ENCODE measurements around the gene OSBPL10. TPM values are rescaled to one million over a fixed set of nuclear protein-coding genes. Genes with fewer than 3 reads are reported as not detected.
"Not testable (repeated sequence)": the region's sequence is repeated elsewhere in the genome, so short reads cannot be mapped to it uniquely, and the experiment has no call there.

OSBPL10 gene
- total RNA-seq, 2 donors from 2014 or later = 23.8 to 33.6 TPM

DNA sequence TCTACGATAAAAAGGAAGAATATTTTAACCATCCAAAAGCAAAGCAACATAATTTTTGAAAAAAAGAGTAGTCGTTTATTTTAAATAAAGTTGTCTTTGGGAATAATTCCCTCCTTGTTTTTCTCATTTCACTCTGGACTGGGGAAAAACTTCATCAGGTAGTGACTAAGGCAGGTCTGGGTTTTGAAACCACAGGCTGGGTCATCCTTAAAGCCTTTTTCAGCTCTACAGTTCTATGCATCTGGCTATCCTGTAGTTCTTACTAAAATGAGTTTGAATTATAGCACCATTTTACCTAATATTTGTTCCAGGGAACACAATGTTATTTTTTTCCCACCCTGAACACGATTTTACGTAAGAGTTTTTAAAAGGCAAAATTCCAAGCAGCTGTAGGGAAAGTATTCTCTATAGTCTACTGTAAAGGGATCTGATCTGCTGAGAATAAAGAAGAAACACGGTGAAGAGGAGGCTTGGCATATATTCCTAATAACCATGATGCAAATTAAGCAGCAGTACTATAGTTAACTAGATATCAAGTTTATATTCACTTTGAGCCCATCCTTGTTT, 107.7 kb downstream of the OSBPL10 start:
- Histone ChIP-seq H3K36me3 (ENCODE audit: control insufficient read depth, insufficient read depth, low read length) (no peaks in the 10 kb centered on the region), H3K27me3 (ENCODE audit: control insufficient read depth, insufficient read depth, low read length, poor library complexity, severe bottlenecking) (no peaks in the 10 kb centered on the region), H3K4me3 (ENCODE audit: low read length) (no peak overlapping the region), H3K27ac (ENCODE audit: low read depth, low read length) (no peak overlapping the region), H3K4me1 (ENCODE audit: control insufficient read depth, insufficient read depth, low read length) (no peaks in the 10 kb centered on the region), H3K9me3 (ENCODE audit: control insufficient read depth, low read length) (no peaks in the 10 kb centered on the region), H3K9ac (ENCODE audit: extremely low read depth, low read length, poor library complexity, severe bottlenecking) (no peak overlapping the region)
- Mint-ChIP-seq H3K27ac (no peak overlapping the region), H3K4me3 (no peak overlapping the region), H3K27me3 (ENCODE audit: insufficient read depth) (no peaks in the 10 kb centered on the region), H3K4me1 (peaks cover 15% of the 10 kb centered on the region), H3K9me3 (peaks cover 11% of the 10 kb centered on the region), H3K36me3 (ENCODE audit: low read depth) (peaks cover 17% of the 10 kb centered on the region)
- no peak for DNase-seq
- WGBS, 2 experiments (ENCODE audit: insufficient coverage in 1 of 2, insufficient read length in 1 of 2) = 84 to 100% methylated on average over 2 to 4 of the region's 5 CpGs
- TF ChIP-seq, protein P1, sequence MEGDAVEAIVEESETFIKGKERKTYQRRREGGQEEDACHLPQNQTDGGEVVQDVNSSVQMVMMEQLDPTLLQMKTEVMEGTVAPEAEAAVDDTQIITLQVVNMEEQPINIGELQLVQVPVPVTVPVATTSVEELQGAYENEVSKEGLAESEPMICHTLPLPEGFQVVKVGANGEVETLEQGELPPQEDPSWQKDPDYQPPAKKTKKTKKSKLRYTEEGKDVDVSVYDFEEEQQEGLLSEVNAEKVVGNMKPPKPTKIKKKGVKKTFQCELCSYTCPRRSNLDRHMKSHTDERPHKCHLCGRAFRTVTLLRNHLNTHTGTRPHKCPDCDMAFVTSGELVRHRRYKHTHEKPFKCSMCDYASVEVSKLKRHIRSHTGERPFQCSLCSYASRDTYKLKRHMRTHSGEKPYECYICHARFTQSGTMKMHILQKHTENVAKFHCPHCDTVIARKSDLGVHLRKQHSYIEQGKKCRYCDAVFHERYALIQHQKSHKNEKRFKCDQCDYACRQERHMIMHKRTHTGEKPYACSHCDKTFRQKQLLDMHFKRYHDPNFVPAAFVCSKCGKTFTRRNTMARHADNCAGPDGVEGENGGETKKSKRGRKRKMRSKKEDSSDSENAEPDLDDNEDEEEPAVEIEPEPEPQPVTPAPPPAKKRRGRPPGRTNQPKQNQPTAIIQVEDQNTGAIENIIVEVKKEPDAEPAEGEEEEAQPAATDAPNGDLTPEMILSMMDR (conservative IDR thresholded peaks at IDR 0.05) = no peak

- Histone ChIP-seq H3K4me1 (ENCODE audit: control insufficient read depth, insufficient read depth, low read length) (no peaks in the 10 kb centered on the region), H3K27me3 (ENCODE audit: control insufficient read depth, insufficient read depth, low read length, poor library complexity, severe bottlenecking) (no peaks in the 10 kb centered on the region), H3K4me3 (ENCODE audit: low read length) (no peak overlapping the region), H3K9ac (ENCODE audit: extremely low read depth, low read length, poor library complexity, severe bottlenecking) (no peak overlapping the region), H3K9me3 (ENCODE audit: control insufficient read depth, low read length) (no peaks in the 10 kb centered on the region), H3K36me3 (ENCODE audit: control insufficient read depth, insufficient read depth, low read length) (no peaks in the 10 kb centered on the region), H3K27ac (ENCODE audit: low read depth, low read length) (no peak overlapping the region)
- Mint-ChIP-seq H3K4me1 (peaks cover 21% of the 10 kb centered on the region), H3K27ac (no peak overlapping the region), H3K4me3 (no peak overlapping the region), H3K27me3 (ENCODE audit: insufficient read depth) (no peaks in the 10 kb centered on the region), H3K9me3 (peaks cover 11% of the 10 kb centered on the region), H3K36me3 (ENCODE audit: low read depth) (peaks cover 17% of the 10 kb centered on the region)
- 94% methylated on average over 5 of the region's 5 CpGs; no CpG with 5 or more reads in 1 of the 2 experiments for WGBS, 2 experiments (ENCODE audit: insufficient coverage in 1 of 2, insufficient read length in 1 of 2)
- TF ChIP-seq, protein P1 (conservative IDR thresholded peaks at IDR 0.05) = no peak
- DNase-seq = no peak
Observed at GRCh38 chr3:31871939-31872507, 109.0 kb downstream of the OSBPL10 start.

DNA sequence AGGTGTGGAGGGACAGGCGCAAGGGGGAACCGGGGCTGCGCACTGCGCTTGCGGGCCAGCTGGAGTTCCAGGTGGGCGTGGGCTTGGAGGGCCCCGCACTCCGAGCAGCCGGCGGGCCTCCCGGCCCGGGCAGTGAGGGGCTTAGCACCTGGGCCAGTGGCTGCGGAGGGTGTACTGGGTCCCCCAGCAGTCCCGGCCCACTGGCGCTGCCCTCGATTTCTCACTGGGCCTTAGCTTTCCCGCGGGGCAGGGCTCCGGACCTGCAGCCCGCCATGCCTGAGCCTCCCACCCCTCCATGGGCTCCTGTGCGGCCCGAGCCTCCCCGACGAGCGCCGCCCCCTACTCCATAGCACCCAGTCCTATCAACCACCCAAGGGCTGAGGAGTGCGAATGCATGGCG, 111.0 kb downstream of the OSBPL10 start:
- not testable (repeated sequence) for H3K27me3 ChIP-seq (ENCODE audit: control insufficient read depth, insufficient read depth, low read length, poor library complexity, severe bottlenecking); H3K4me3 ChIP-seq (ENCODE audit: low read length); H3K27ac Mint-ChIP-seq; H3K9ac ChIP-seq (ENCODE audit: extremely low read depth, low read length, poor library complexity, severe bottlenecking); H3K36me3 ChIP-seq (ENCODE audit: control insufficient read depth, insufficient read depth, low read length); H3K27ac ChIP-seq (ENCODE audit: low read depth, low read length); H3K4me1 ChIP-seq (ENCODE audit: control insufficient read depth, insufficient read depth, low read length); DNase-seq; H3K9me3 ChIP-seq (ENCODE audit: control insufficient read depth, low read length); H3K27me3 Mint-ChIP-seq (ENCODE audit: insufficient read depth); H3K4me3 Mint-ChIP-seq
- Mint-ChIP-seq H3K36me3 (ENCODE audit: low read depth) (peaks cover 17% of the 10 kb centered on the region), H3K4me1 (peaks cover 12% of the 10 kb centered on the region), H3K9me3 (peaks cover 11% of the 10 kb centered on the region)
- 80 to 92% methylated on average over 1 to 28 of the region's 28 CpGs for WGBS, 2 experiments (ENCODE audit: insufficient coverage in 1 of 2, insufficient read length in 1 of 2)
